Osteocyte (in vitro differentiated cells): Measurements from ENCODE around the gene CYB561D2. TPM values are rescaled to one million over a fixed set of nuclear protein-coding genes. Genes with fewer than 3 reads are reported as not detected.

Experiments
- DNase-seq: peaks from one replicate; pipeline ENCODE4 v3.0.0; 2021; ENCODE audit warnings: mixed read lengths; ENCODE audit not compliant: unreplicated experiment; ENCODE audit errors: extremely low spot score
- H3K27ac Mint-ChIP-seq: one replicate; pipeline ENCODE4 v1.8.0; 2021; ENCODE audit warnings: mild to moderate bottlenecking, mixed read lengths; ENCODE audit not compliant: unreplicated experiment
- H3K27me3 Mint-ChIP-seq: one replicate; pipeline ENCODE4 v1.8.0; 2021; ENCODE audit warnings: mixed read lengths; ENCODE audit not compliant: unreplicated experiment
- H3K36me3 Mint-ChIP-seq: one replicate; pipeline ENCODE4 v1.8.0; 2021; ENCODE audit warnings: mixed read lengths; ENCODE audit not compliant: unreplicated experiment
- H3K4me1 Mint-ChIP-seq: one replicate; pipeline ENCODE4 v1.8.0; 2021; ENCODE audit warnings: mixed read lengths; ENCODE audit not compliant: unreplicated experiment
- H3K4me3 Mint-ChIP-seq: one replicate; pipeline ENCODE4 v1.8.0; 2021; ENCODE audit warnings: mild to moderate bottlenecking, moderate library complexity, mixed read lengths; ENCODE audit not compliant: unreplicated experiment
- H3K9me3 Mint-ChIP-seq: one replicate; pipeline ENCODE4 v1.8.0; 2021; ENCODE audit warnings: mixed read lengths; ENCODE audit not compliant: unreplicated experiment
- CTCF ChIP-seq: fragments of 200-600 bp; sonication (generic); IDR thresholded peaks from 2 replicates; pipeline ENCODE4 v1.5.0; 2021; ENCODE audit warnings: antibody characterized with exemption, mild to moderate bottlenecking, moderate library complexity
- total RNA-seq: library from RNA; stranded (reverse); gene quantifications from 2 replicates; pipeline ENCODE4 v1.2.1, GENCODE V29; 2021

Gene CYB561D2
- total RNA-seq, 1 donor from 2014 or later: 17.2 TPM

- H3K27me3 Mint-ChIP-seq: no peaks in the 10 kb centered on the region
- peaks cover 42% of the 10 kb centered on the region for H3K4me1 Mint-ChIP-seq
These were observed 5.3 kb downstream of the CYB561D2 start for GRCh38 chr3:50355829-50356552.

GRCh38 chr3:50356553-50356952 is 5.9 kb downstream of the CYB561D2 start:
- no peak for TF ChIP-seq CTCF
- Mint-ChIP-seq H3K27me3 (no peaks in the 10 kb centered on the region), H3K36me3 (peaks cover 8% of the 10 kb centered on the region), H3K4me3 (peak overlapping the region; percentile 96), H3K27ac (no peak overlapping the region), H3K9me3 (no peaks in the 10 kb centered on the region), H3K4me1 (peaks cover 36% of the 10 kb centered on the region)
- DNase-seq: no peak

More at GRCh38 chr3:50355829-50356552, 5.3 kb downstream of the CYB561D2 start:
- no peak for TF ChIP-seq CTCF
- Mint-ChIP-seq H3K36me3 (peaks cover 8% of the 10 kb centered on the region), H3K9me3 (no peaks in the 10 kb centered on the region), H3K4me3 (peak overlapping the region; percentile 96), H3K27ac (no peak overlapping the region)
- DNase-seq: no peak

- Mint-ChIP-seq H3K9me3 (no peaks in the 10 kb centered on the region), H3K27me3 (no peaks in the 10 kb centered on the region), H3K36me3 (peaks cover 8% of the 10 kb centered on the region), H3K4me1 (peaks cover 34% of the 10 kb centered on the region), H3K4me3 (peak overlapping the region; percentile 96), H3K27ac (no peak overlapping the region)
- TF ChIP-seq CTCF: no peak
- DNase-seq: no peak
These were observed 6.8 kb downstream of the CYB561D2 start for GRCh38 chr3:50357481-50357880.

- H3K27ac Mint-ChIP-seq: peak overlapping the region; percentile 87
- TF ChIP-seq CTCF: no peak
- DNase-seq: no peak
- H3K27me3 Mint-ChIP-seq: no peaks in the 10 kb centered on the region
- H3K9me3 Mint-ChIP-seq: no peaks in the 10 kb centered on the region
- H3K4me3 Mint-ChIP-seq: peak overlapping the region; percentile 96
- H3K36me3 Mint-ChIP-seq: peaks cover 8% of the 10 kb centered on the region
- peaks cover 34% of the 10 kb centered on the region for H3K4me1 Mint-ChIP-seq
These were observed 7.8 kb downstream of the CYB561D2 start for GRCh38 chr3:50358355-50358910.

GRCh38 chr3:50358911-50359759 is 8.5 kb downstream of the CYB561D2 start, which contains the start of gene TMEM115:
Gene TMEM115, minus strand, starts transcription at chr3:50359521. Its CDS starts 458 bp downstream, at chr3:50359063.
- H3K4me3 Mint-ChIP-seq: peak within 1 kb of the TSS; percentile 96
- no peaks in the 10 kb centered on the region for H3K27me3 Mint-ChIP-seq
- H3K9me3 Mint-ChIP-seq: no peaks in the 10 kb centered on the region
- peak; percentile 98 for DNase-seq
- H3K36me3 Mint-ChIP-seq: peaks cover 5% of the 10 kb centered on the region
- no peak for TF ChIP-seq CTCF
- peak within 1 kb of the TSS; percentile 96 for H3K27ac Mint-ChIP-seq
- peaks cover 34% of the 10 kb centered on the region for H3K4me1 Mint-ChIP-seq
